ENCODE measurements around the gene BRDT.

GRCh38 chr1:91952187-91952586, 3.0 kb downstream of the BRDT start:
- TF ChIP-seq ZNF565 (CRISPR knock-in tag; conservative IDR thresholded peaks at IDR 0.05; ENCODE audit: low read depth) (no peak), ZFP30 (CRISPR knock-in tag; IDR thresholded peaks at IDR 0.05) (no peak)

All from SK-N-SH treated with all-trans-retinoic acid at 6 μM for 48 hours (cell line).